Kidney (tissue), 14 donors: ENCODE data around the gene NTRK3. TPM values are rescaled to one million over a fixed set of nuclear protein-coding genes. Genes with fewer than 3 reads are reported as not detected.

Experiments used
- DNase-seq, 5 donors: peaks; one replicate each; pipeline ENCODE4 v3.0.0-alpha.2; 2013 to 2020
- FAIRE-seq: peaks from 2 replicates; lab custom pipeline; 2012; peaks lifted over from hg19 to GRCh38; lab: Jason Lieb, UNC
- H3K27ac ChIP-seq, 2 donors: one replicate each; pipeline ENCODE4 v1.7.0; 2013; ENCODE audit warnings: low read depth in 2 of 2, low read length in 2 of 2, inconsistent platforms in 1 of 2
- H3K27me3 ChIP-seq: one replicate; pipeline ENCODE4 v1.7.1; 2013; ENCODE audit warnings: low read length, inconsistent platforms; ENCODE audit not compliant: control insufficient read depth, insufficient read depth
- H3K36me3 ChIP-seq, 3 donors: one replicate each; pipeline versions ENCODE4 v1.7.0 to v1.7.1; 2013; ENCODE audit warnings: low read length in 3 of 3, control low read depth in 1 of 3, inconsistent platforms in 1 of 3; ENCODE audit not compliant: insufficient read depth in 3 of 3, control insufficient read depth in 2 of 3
- H3K4me1 ChIP-seq, 3 donors: one replicate each; pipeline versions ENCODE4 v1.7.0 to v1.7.1; 2013; ENCODE audit warnings: low read length in 3 of 3, inconsistent platforms in 1 of 3, low read depth in 1 of 3; ENCODE audit not compliant: control insufficient read depth in 2 of 3, insufficient read depth in 2 of 3
- H3K4me3 ChIP-seq, 3 donors: one replicate each; pipeline versions ENCODE4 v1.7.0 to v1.8.1; 2013; ENCODE audit warnings: low read length in 3 of 3, control low read depth in 1 of 3, inconsistent platforms in 1 of 3
- H3K9ac ChIP-seq, 3 donors: one replicate each; pipeline versions ENCODE4 v1.7.0 to v1.7.1; 2013; ENCODE audit warnings: low read length in 3 of 3, control low read depth in 1 of 3, inconsistent platforms in 1 of 3
- H3K9me3 ChIP-seq, 3 donors: one replicate each; pipeline versions ENCODE4 v1.7.0 to v1.7.1; 2013; ENCODE audit warnings: low read length in 3 of 3, control low read depth in 1 of 3, inconsistent platforms in 1 of 3; ENCODE audit not compliant: control insufficient read depth in 2 of 3, insufficient read depth in 1 of 3
- intact Hi-C: fragments of 100-400 bp; cut with DNase I; formaldehyde crosslinking; loops from one replicate; pipeline ENCODE4 v1.11.1; 2022
- polyA plus RNA-seq: library from polyadenylated mRNA; stranded (reverse); fragments of 350-450 nt; fragmentation: Illumina TruSeq; extraction: RNeasy Lipid Tissue Mini Kit (QIAGEN cat#74804); gene quantifications from one replicate; pipeline ENCODE4 v1.2.3, GENCODE V29; 2014; ENCODE audit warnings: low read depth, low replicate concordance; ENCODE audit not compliant: insufficient read depth
- total RNA-seq: library from RNA; stranded (reverse); fragmentation: NEBNext Ultra II Directional; extraction: Animal tissue kit (Norgen Biotek cat#: 25700); gene quantifications from one replicate; pipeline ENCODE4 v1.2.1, GENCODE V29; 2021
- TF ChIP-seq, protein P1 (sequence below): IDR thresholded peaks from 3 replicates; pipeline ENCODE4 v1.5.1; 2012; ENCODE audit warnings: mild to moderate bottlenecking, moderate library complexity, borderline replicate concordance; ENCODE audit not compliant: insufficient read depth; ENCODE audit errors: extremely low read depth
- donor health status: control.
- donor health status: control.
- donor health status: control.
- donor health status: control.
- donor health status: control.
- donor health status: DM: yes; HTN: yes; CAD: no.
- donor health status: Normal renal cell carcinoma (clear cell type).

Gene NTRK3
- total and polyA plus RNA-seq, 2 donors from 2014 or later: 8.9 to 25.5 TPM

DNA sequence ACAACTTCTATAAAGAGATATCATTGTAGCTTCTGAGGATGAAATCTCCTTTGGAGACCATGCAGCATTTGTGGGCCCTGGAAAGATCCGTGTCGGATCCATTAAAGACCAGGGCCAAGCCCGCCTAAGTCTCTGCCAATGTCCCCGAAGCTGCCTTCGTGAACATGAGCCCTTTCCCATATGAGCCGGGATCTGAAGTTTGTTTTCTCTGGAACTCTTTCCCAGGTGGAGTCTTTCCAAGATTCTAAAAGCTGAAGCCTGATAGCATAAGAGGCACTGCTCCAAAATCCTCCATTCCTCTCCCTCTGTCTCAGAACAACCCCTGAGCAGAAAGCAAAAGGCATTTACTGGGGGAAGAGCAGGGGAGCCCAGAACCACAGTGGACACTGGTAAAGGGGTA lies 274.6 kb downstream of the NTRK3 start:
- no peak for FAIRE-seq
- TF ChIP-seq, protein P1, sequence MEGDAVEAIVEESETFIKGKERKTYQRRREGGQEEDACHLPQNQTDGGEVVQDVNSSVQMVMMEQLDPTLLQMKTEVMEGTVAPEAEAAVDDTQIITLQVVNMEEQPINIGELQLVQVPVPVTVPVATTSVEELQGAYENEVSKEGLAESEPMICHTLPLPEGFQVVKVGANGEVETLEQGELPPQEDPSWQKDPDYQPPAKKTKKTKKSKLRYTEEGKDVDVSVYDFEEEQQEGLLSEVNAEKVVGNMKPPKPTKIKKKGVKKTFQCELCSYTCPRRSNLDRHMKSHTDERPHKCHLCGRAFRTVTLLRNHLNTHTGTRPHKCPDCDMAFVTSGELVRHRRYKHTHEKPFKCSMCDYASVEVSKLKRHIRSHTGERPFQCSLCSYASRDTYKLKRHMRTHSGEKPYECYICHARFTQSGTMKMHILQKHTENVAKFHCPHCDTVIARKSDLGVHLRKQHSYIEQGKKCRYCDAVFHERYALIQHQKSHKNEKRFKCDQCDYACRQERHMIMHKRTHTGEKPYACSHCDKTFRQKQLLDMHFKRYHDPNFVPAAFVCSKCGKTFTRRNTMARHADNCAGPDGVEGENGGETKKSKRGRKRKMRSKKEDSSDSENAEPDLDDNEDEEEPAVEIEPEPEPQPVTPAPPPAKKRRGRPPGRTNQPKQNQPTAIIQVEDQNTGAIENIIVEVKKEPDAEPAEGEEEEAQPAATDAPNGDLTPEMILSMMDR: no peak
- intact Hi-C loops: no loop called here

DNA sequence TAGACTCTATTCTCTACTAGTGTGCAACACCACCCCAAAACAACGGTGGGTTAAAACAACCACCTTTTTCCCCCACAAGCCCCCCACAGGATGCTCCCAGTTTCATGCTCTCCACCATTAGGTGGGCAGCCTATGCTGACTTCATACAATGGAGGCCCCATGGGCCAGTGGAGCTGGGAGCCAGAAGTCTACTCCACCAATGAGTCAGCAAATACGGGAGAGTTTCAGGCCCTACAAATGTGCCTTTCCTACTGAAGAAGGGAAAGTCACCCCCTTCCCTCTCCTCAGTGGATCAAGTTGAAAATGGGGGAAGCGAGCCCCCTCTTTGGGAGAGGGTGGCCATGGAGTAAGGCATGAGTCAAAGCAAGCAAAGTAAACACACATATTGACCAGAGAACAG lies 278.6 kb downstream of the NTRK3 start:
- no peaks in the 10 kb centered on the region for H3K36me3 ChIP-seq
- intact Hi-C loops: no loop called here
- TF ChIP-seq, protein P1: no peak
- no peak for FAIRE-seq
- no peaks in the 10 kb centered on the region for H3K9me3 ChIP-seq
- no peak overlapping the region for H3K4me3 ChIP-seq
- H3K9ac ChIP-seq: no peak overlapping the region
- DNase-seq: no peak
- no peaks in the 10 kb centered on the region for H3K27me3 ChIP-seq
- no peaks in the 10 kb centered on the region for H3K4me1 ChIP-seq
- no peak overlapping the region for H3K27ac ChIP-seq

More for the DNA sequence above, 274.6 kb downstream of the NTRK3 start:
- Histone ChIP-seq H3K27me3 (no peaks in the 10 kb centered on the region), H3K4me3 (no peak overlapping the region), H3K9ac (no peak overlapping the region), H3K36me3 (no peaks in the 10 kb centered on the region), H3K4me1 (no peaks in the 10 kb centered on the region), H3K9me3 (no peaks in the 10 kb centered on the region), H3K27ac (no peak overlapping the region)
- peak in 1 of 5 donors; percentile 67 for DNase-seq

DNA sequence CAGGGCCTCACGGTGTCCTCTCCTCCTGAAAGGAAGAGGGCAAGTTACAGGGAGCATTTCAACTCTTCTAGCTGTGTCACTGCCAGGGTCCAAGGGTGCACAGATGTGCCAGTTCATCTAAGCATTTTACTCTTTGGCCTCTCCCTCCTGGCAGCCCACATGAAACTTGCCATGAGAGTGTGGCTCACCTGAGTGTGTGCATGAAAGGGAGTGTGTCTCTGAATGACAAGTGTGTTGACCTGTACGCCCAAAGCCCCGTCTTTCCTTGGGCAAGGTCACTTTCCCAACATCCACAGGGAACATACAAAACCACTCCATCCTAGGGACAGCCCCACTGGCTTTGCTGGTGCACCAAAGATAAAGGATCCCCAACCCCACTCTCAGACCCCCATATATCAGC lies 280.0 kb downstream of the NTRK3 start:
- no peak for FAIRE-seq
- Histone ChIP-seq H3K36me3 (no peaks in the 10 kb centered on the region), H3K9ac (no peak overlapping the region), H3K4me3 (no peak overlapping the region), H3K27ac (no peak overlapping the region), H3K4me1 (no peaks in the 10 kb centered on the region), H3K27me3 (no peaks in the 10 kb centered on the region), H3K9me3 (no peaks in the 10 kb centered on the region)
- intact Hi-C loops: no loop called here
- DNase-seq: no peak
- TF ChIP-seq, protein P1: no peak
